ENCODE data around the gene YPEL2. TPM values are rescaled to one million over a fixed set of nuclear protein-coding genes. Genes with fewer than 3 reads are reported as not detected.
A peak's percentile ranks its signal among the peaks of the same experiment; 100 is the strongest.

Gene YPEL2
- total RNA-seq, 1 donor from 2014 or later: 19.5 TPM

- intact Hi-C loops (cut with micrococcal nuclease): no loop called here
- Mint-ChIP-seq H3K27ac (no peak overlapping the region), H3K9me3 (peaks cover 4% of the 10 kb centered on the region), H3K36me3 (ENCODE audit: low read depth) (no peaks in the 10 kb centered on the region), H3K4me3 (no peak overlapping the region), H3K27me3 (no peaks in the 10 kb centered on the region), H3K4me1 (peaks cover 34% of the 10 kb centered on the region)
- ATAC-seq (ENCODE audit: low read depth): no peak
- POLR2A ChIA-PET: interaction anchor here (0.7 kb wide), 1 partner anchor 14 kb away, joined by 4 read pairs; no protein-coding TSS in a partner anchor
- DNase-seq: no peak
- TF ChIP-seq CTCF (IDR thresholded peaks at IDR 0.05): no peak
- CTCF ChIA-PET: interaction anchor here (1.0 to 2.2 kb wide), 4 partner anchors 99 to 124 kb away, joined by 3 to 6 read pairs (median 4); no protein-coding TSS in a partner anchor
Observed at GRCh38 chr17:59434429-59434828, 103.0 kb downstream of the YPEL2 start.

GRCh38 chr17:59435238-59435637 is 103.8 kb downstream of the YPEL2 start:
- ATAC-seq (ENCODE audit: low read depth) (no peak), DNase-seq (no peak)
- Mint-ChIP-seq H3K4me3 (no peak overlapping the region), H3K9me3 (peaks cover 4% of the 10 kb centered on the region), H3K27ac (no peak overlapping the region), H3K4me1 (peaks cover 40% of the 10 kb centered on the region), H3K27me3 (no peaks in the 10 kb centered on the region), H3K36me3 (ENCODE audit: low read depth) (no peaks in the 10 kb centered on the region)
- intact Hi-C loops (cut with micrococcal nuclease): no loop called here
- TF ChIP-seq CTCF (IDR thresholded peaks at IDR 0.05): no peak
- CTCF ChIA-PET: interaction anchor here (1.0 to 9.0 kb wide), 4 partner anchors 103 to 125 kb away, joined by 3 to 222 read pairs (median 6); partner anchors contain the start of gene YPEL2
- POLR2A ChIA-PET: interaction anchor here (0.7 kb wide), 1 partner anchor 15 kb away, joined by 4 read pairs; no protein-coding TSS in a partner anchor

GRCh38 chr17:59436900-59437299 is 105.4 kb downstream of the YPEL2 start:
- ATAC-seq (ENCODE audit: low read depth) (no peak), DNase-seq (no peak)
- H3K9me3 Mint-ChIP-seq: peaks cover 4% of the 10 kb centered on the region
- H3K27me3 Mint-ChIP-seq: peaks cover 4% of the 10 kb centered on the region
- no peaks in the 10 kb centered on the region for H3K36me3 Mint-ChIP-seq (ENCODE audit: low read depth)
- POLR2A ChIA-PET: interaction anchor here (0.6 kb wide), 1 partner anchor 78 kb away, joined by 4 read pairs; no protein-coding TSS in a partner anchor
- H3K27ac Mint-ChIP-seq: no peak overlapping the region
- intact Hi-C loops (cut with micrococcal nuclease): loop anchor here (2.0 kb wide), 1 partner anchor 62 kb away; no protein-coding TSS in a partner anchor
- H3K4me3 Mint-ChIP-seq: no peak overlapping the region
- TF ChIP-seq CTCF (IDR thresholded peaks at IDR 0.05): no peak
- peaks cover 48% of the 10 kb centered on the region for H3K4me1 Mint-ChIP-seq
- CTCF ChIA-PET: interaction anchor here (7.5 to 9.0 kb wide), 2 partner anchors 105 to 121 kb away, joined by 160 to 222 read pairs; partner anchors contain the start of gene YPEL2

GRCh38 chr17:59437791-59438281 is 106.4 kb downstream of the YPEL2 start:
- DNase-seq (no peak), ATAC-seq (ENCODE audit: low read depth) (peak; percentile 53)
- CTCF ChIA-PET: interaction anchor here (7.5 to 9.0 kb wide), 2 partner anchors 106 to 122 kb away, joined by 160 to 222 read pairs; partner anchors contain the start of gene YPEL2
- TF ChIP-seq CTCF (IDR thresholded peaks at IDR 0.05): no peak
- Mint-ChIP-seq H3K9me3 (peaks cover under 1% of the 10 kb centered on the region), H3K4me3 (peak overlapping the region; percentile 39), H3K36me3 (ENCODE audit: low read depth) (no peaks in the 10 kb centered on the region), H3K27me3 (peaks cover 4% of the 10 kb centered on the region), H3K27ac (no peak overlapping the region), H3K4me1 (peaks cover 48% of the 10 kb centered on the region)
- intact Hi-C loops (cut with micrococcal nuclease): loop anchor here (2.0 kb wide), 1 partner anchor 63 kb away; no protein-coding TSS in a partner anchor
- POLR2A ChIA-PET: interaction anchor here (1.4 kb wide), 1 partner anchor 105 kb away, joined by 8 read pairs; no protein-coding TSS in a partner anchor

- H3K4me1 Mint-ChIP-seq: peaks cover 48% of the 10 kb centered on the region
- no peaks in the 10 kb centered on the region for H3K9me3 Mint-ChIP-seq
- ChIA-PET CTCF (interaction anchor here (1.0 to 9.0 kb wide), 5 partner anchors 52 to 123 kb away, joined by 3 to 222 read pairs (median 7); partner anchors contain the start of gene YPEL2), POLR2A (interaction anchor here (0.6 to 1.2 kb wide), 4 partner anchors 9 to 107 kb away, joined by 3 to 6 read pairs (median 4); no protein-coding TSS in a partner anchor)
- intact Hi-C loops (cut with micrococcal nuclease): no loop called here
- H3K27me3 Mint-ChIP-seq: peaks cover 4% of the 10 kb centered on the region
- ATAC-seq (ENCODE audit: low read depth) (no peak), DNase-seq (no peak)
- no peak for TF ChIP-seq CTCF (IDR thresholded peaks at IDR 0.05)
- H3K4me3 Mint-ChIP-seq: no peak overlapping the region
- H3K36me3 Mint-ChIP-seq (ENCODE audit: low read depth): no peaks in the 10 kb centered on the region
- no peak overlapping the region for H3K27ac Mint-ChIP-seq
Observed at GRCh38 chr17:59439262-59439661, 107.8 kb downstream of the YPEL2 start.
